Activated CD8-positive, alpha-beta T cell treated with anti-CD3 and anti-CD28 coated beads, Interleukin-2, amount 10 ng/mL, durations not matched to agents 7 days and 5 days (primary cell): ENCODE data around the gene IQSEC1. TPM values are rescaled to one million over a fixed set of nuclear protein-coding genes. Genes with fewer than 3 reads are reported as not detected.
A peak's percentile ranks its signal among the peaks of the same experiment; 100 is the strongest.

Source experiments
- ATAC-seq: fragments of 150-1000 bp; cut with Tn5 transposase; one replicate; pipeline ENCODE4 v1.10.0; 2021; ENCODE audit warnings: moderate library complexity
- CTCF ChIA-PET: fragments of 350-600 bp; sonication (Branson Sonifier 250); formaldehyde crosslinking; loops from one replicate; lab custom pipeline; 2021; ENCODE audit warnings: antibody characterized with exemption; lab: Charles Lee
- POLR2A ChIA-PET: fragments of 350-600 bp; sonication (Branson Sonifier 250); formaldehyde crosslinking; loops from one replicate; lab custom pipeline; 2021; ENCODE audit warnings: antibody characterized with exemption; lab: Charles Lee
- DNase-seq: peaks from one replicate; pipeline ENCODE4 v3.0.0-alpha.2; 2020
- H3K27ac Mint-ChIP-seq: one replicate; pipeline ENCODE4 v1.8.0; 2021; ENCODE audit warnings: mild to moderate bottlenecking, mixed read lengths
- H3K27me3 Mint-ChIP-seq: one replicate; pipeline ENCODE4 v1.8.0; 2021; ENCODE audit warnings: low read depth, mixed read lengths
- H3K36me3 Mint-ChIP-seq: one replicate; pipeline ENCODE4 v1.8.0; 2021; ENCODE audit warnings: low read depth, mixed read lengths
- H3K4me1 Mint-ChIP-seq: one replicate; pipeline ENCODE4 v1.8.0; 2021; ENCODE audit warnings: low read depth, mixed read lengths
- H3K4me3 Mint-ChIP-seq: one replicate; pipeline ENCODE4 v1.8.0; 2021; ENCODE audit warnings: mild to moderate bottlenecking, mixed read lengths
- H3K9me3 Mint-ChIP-seq: one replicate; pipeline ENCODE4 v1.8.0; 2022; ENCODE audit warnings: mixed read lengths; ENCODE audit not compliant: insufficient read depth
- total RNA-seq, 2 experiments: library from RNA; stranded (reverse); gene quantifications; one replicate each; pipeline ENCODE4 v1.2.3, GENCODE V29; 2021

IQSEC1 gene
- total RNA-seq, 2 experiments from 2014 or later: 47.8 to 53.8 TPM

- CTCF ChIA-PET: interaction anchor here (1.1 to 2.9 kb wide), 4 partner anchors 15 to 30 kb away, joined by 3 to 15 read pairs (median 8); no protein-coding TSS in a partner anchor
- Mint-ChIP-seq H3K4me1 (peaks cover 72% of the 10 kb centered on the region), H3K36me3 (peaks cover 21% of the 10 kb centered on the region), H3K4me3 (no peak overlapping the region), H3K27ac (no peak overlapping the region), H3K9me3 (no peaks in the 10 kb centered on the region), H3K27me3 (peaks cover 4% of the 10 kb centered on the region)
- DNase-seq: no peak
- POLR2A ChIA-PET: interaction anchor here (0.7 kb wide), 1 partner anchor 24 kb away, joined by 3 read pairs; no protein-coding TSS in a partner anchor
- no peak for ATAC-seq
Measured at GRCh38 chr3:12964711-12965612, 108.3 kb downstream of the IQSEC1 start.

GRCh38 chr3:12963922-12964701, 109.1 kb downstream of the IQSEC1 start:
- Mint-ChIP-seq H3K27me3 (peaks cover 4% of the 10 kb centered on the region), H3K27ac (peak overlapping the region; percentile 28)
- POLR2A ChIA-PET: no interaction called here

GRCh38 chr3:12963231-12963896, 109.9 kb downstream of the IQSEC1 start:
- H3K4me1 Mint-ChIP-seq: peaks cover 76% of the 10 kb centered on the region
- no peak for ATAC-seq
- H3K4me3 Mint-ChIP-seq: peak overlapping the region; percentile 17

More at GRCh38 chr3:12963922-12964701, 109.1 kb downstream of the IQSEC1 start:
- Mint-ChIP-seq H3K4me1 (peaks cover 76% of the 10 kb centered on the region), H3K36me3 (peaks cover 18% of the 10 kb centered on the region), H3K4me3 (no peak overlapping the region), H3K9me3 (no peaks in the 10 kb centered on the region)
- no peak for ATAC-seq
- CTCF ChIA-PET: interaction anchor here (1.1 to 2.3 kb wide), 4 partner anchors 14 to 31 kb away, joined by 3 to 10 read pairs (median 8); no protein-coding TSS in a partner anchor
- no peak for DNase-seq

GRCh38 chr3:12962292-12962691, 110.9 kb downstream of the IQSEC1 start:
- ChIA-PET CTCF (interaction anchor here (0.7 to 3.7 kb wide), 6 partner anchors 13 to 130 kb away, joined by 3 to 15 read pairs (median 4); no protein-coding TSS in a partner anchor), POLR2A (no interaction called here)
- H3K27ac Mint-ChIP-seq: no peak overlapping the region
- H3K36me3 Mint-ChIP-seq: peaks cover 18% of the 10 kb centered on the region
- H3K9me3 Mint-ChIP-seq: no peaks in the 10 kb centered on the region
- ATAC-seq (no peak), DNase-seq (no peak)
- peaks cover 70% of the 10 kb centered on the region for H3K4me1 Mint-ChIP-seq
- peaks cover 4% of the 10 kb centered on the region for H3K27me3 Mint-ChIP-seq
- no peak overlapping the region for H3K4me3 Mint-ChIP-seq

More at GRCh38 chr3:12963231-12963896, 109.9 kb downstream of the IQSEC1 start:
- DNase-seq: peak; percentile 44
- no peaks in the 10 kb centered on the region for H3K9me3 Mint-ChIP-seq
- peaks cover 4% of the 10 kb centered on the region for H3K27me3 Mint-ChIP-seq
- H3K27ac Mint-ChIP-seq: peak overlapping the region; percentile 57
- peaks cover 15% of the 10 kb centered on the region for H3K36me3 Mint-ChIP-seq
- ChIA-PET POLR2A (interaction anchor here (1.0 kb wide), 1 partner anchor 106 kb away, joined by 5 read pairs; no protein-coding TSS in a partner anchor), CTCF (interaction anchor here (0.6 to 2.2 kb wide), 6 partner anchors 14 to 129 kb away, joined by 3 to 10 read pairs (median 4); no protein-coding TSS in a partner anchor)

GRCh38 chr3:12961697-12962036, 111.6 kb downstream of the IQSEC1 start:
- Mint-ChIP-seq H3K36me3 (peaks cover 18% of the 10 kb centered on the region), H3K27me3 (no peaks in the 10 kb centered on the region), H3K4me1 (peaks cover 66% of the 10 kb centered on the region), H3K9me3 (no peaks in the 10 kb centered on the region), H3K27ac (no peak overlapping the region), H3K4me3 (no peak overlapping the region)
- no peak for DNase-seq
- ATAC-seq: no peak
- CTCF ChIA-PET: interaction anchor here (1.1 to 3.7 kb wide), 3 partner anchors 13 to 69 kb away, joined by 3 to 15 read pairs (median 3); no protein-coding TSS in a partner anchor
- POLR2A ChIA-PET: no interaction called here

GRCh38 chr3:12961007-12961696, 112.1 kb downstream of the IQSEC1 start:
- peaks cover 18% of the 10 kb centered on the region for H3K36me3 Mint-ChIP-seq
- DNase-seq (no peak), ATAC-seq (no peak)
- no peak overlapping the region for H3K27ac Mint-ChIP-seq
- no peaks in the 10 kb centered on the region for H3K9me3 Mint-ChIP-seq
- H3K27me3 Mint-ChIP-seq: no peaks in the 10 kb centered on the region
- H3K4me1 Mint-ChIP-seq: peaks cover 61% of the 10 kb centered on the region
- ChIA-PET POLR2A (no interaction called here), CTCF (interaction anchor here (1.1 to 3.7 kb wide), 4 partner anchors 12 to 69 kb away, joined by 3 to 15 read pairs (median 4); no protein-coding TSS in a partner anchor)
- no peak overlapping the region for H3K4me3 Mint-ChIP-seq

GRCh38 chr3:12960497-12960896, 112.7 kb downstream of the IQSEC1 start:
- Mint-ChIP-seq H3K27me3 (no peaks in the 10 kb centered on the region), H3K27ac (no peak overlapping the region), H3K9me3 (no peaks in the 10 kb centered on the region), H3K4me1 (peaks cover 61% of the 10 kb centered on the region), H3K36me3 (peaks cover 13% of the 10 kb centered on the region), H3K4me3 (no peak overlapping the region)
- ChIA-PET CTCF (interaction anchor here (0.9 to 3.7 kb wide), 4 partner anchors 10 to 23 kb away, joined by 3 to 15 read pairs (median 4); no protein-coding TSS in a partner anchor), POLR2A (no interaction called here)
- no peak for ATAC-seq
- no peak for DNase-seq

GRCh38 chr3:12959838-12960378, 113.3 kb downstream of the IQSEC1 start:
- CTCF ChIA-PET: interaction anchor here (0.8 to 3.7 kb wide), 4 partner anchors 9 to 36 kb away, joined by 3 to 15 read pairs (median 4); no protein-coding TSS in a partner anchor
- ATAC-seq: no peak
- Mint-ChIP-seq H3K9me3 (no peaks in the 10 kb centered on the region), H3K4me1 (peaks cover 63% of the 10 kb centered on the region), H3K27ac (no peak overlapping the region), H3K27me3 (no peaks in the 10 kb centered on the region), H3K36me3 (peaks cover 13% of the 10 kb centered on the region), H3K4me3 (no peak overlapping the region)
- POLR2A ChIA-PET: interaction anchor here (1.1 kb wide), 1 partner anchor 11 kb away, joined by 4 read pairs; no protein-coding TSS in a partner anchor
- no peak for DNase-seq

GRCh38 chr3:12959410-12959809, 113.8 kb downstream of the IQSEC1 start:
- ATAC-seq: no peak

More at GRCh38 chr3:12959410-12959809, 113.8 kb downstream of the IQSEC1 start:
- DNase-seq: no peak
- CTCF ChIA-PET: interaction anchor here (0.8 to 3.7 kb wide), 4 partner anchors 9 to 36 kb away, joined by 3 to 15 read pairs (median 3); no protein-coding TSS in a partner anchor
- no peak overlapping the region for H3K27ac Mint-ChIP-seq
- POLR2A ChIA-PET: interaction anchor here (1.1 kb wide), 1 partner anchor 10 kb away, joined by 4 read pairs; no protein-coding TSS in a partner anchor
- no peaks in the 10 kb centered on the region for H3K27me3 Mint-ChIP-seq
- H3K9me3 Mint-ChIP-seq: no peaks in the 10 kb centered on the region
- H3K4me3 Mint-ChIP-seq: no peak overlapping the region
- peaks cover 64% of the 10 kb centered on the region for H3K4me1 Mint-ChIP-seq
- peaks cover 13% of the 10 kb centered on the region for H3K36me3 Mint-ChIP-seq
